ENCODE measurements around the gene RNF150.

DNA sequence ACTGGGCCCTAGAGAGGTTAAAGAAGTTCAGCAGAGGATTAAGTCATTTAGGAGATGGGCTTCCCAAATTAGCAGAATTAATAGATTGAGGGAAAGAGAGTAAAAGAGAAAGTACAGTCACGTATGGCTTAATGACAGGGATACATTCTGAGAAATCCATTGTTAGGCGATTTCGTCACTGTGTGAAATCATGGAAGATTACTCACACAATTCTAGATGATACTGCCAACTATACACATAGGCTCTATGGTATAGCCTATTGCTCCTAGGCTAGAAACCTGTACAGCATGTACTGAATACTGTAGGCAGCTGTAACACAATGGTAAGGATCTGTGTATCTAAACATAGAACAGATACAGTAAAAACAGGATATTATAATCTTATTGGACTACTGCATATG is 180.6 kb downstream of the RNF150 start:
- no peak for TF ChIP-seq POLR2AphosphoS5 (IDR thresholded peaks at IDR 0.05; ENCODE audit: low read depth, low read length)
- no peak for TF ChIP-seq TAF1 (IDR thresholded peaks at IDR 0.05; ENCODE audit: borderline replicate concordance, insufficient read depth, low read length)
- TF ChIP-seq, protein P1, sequence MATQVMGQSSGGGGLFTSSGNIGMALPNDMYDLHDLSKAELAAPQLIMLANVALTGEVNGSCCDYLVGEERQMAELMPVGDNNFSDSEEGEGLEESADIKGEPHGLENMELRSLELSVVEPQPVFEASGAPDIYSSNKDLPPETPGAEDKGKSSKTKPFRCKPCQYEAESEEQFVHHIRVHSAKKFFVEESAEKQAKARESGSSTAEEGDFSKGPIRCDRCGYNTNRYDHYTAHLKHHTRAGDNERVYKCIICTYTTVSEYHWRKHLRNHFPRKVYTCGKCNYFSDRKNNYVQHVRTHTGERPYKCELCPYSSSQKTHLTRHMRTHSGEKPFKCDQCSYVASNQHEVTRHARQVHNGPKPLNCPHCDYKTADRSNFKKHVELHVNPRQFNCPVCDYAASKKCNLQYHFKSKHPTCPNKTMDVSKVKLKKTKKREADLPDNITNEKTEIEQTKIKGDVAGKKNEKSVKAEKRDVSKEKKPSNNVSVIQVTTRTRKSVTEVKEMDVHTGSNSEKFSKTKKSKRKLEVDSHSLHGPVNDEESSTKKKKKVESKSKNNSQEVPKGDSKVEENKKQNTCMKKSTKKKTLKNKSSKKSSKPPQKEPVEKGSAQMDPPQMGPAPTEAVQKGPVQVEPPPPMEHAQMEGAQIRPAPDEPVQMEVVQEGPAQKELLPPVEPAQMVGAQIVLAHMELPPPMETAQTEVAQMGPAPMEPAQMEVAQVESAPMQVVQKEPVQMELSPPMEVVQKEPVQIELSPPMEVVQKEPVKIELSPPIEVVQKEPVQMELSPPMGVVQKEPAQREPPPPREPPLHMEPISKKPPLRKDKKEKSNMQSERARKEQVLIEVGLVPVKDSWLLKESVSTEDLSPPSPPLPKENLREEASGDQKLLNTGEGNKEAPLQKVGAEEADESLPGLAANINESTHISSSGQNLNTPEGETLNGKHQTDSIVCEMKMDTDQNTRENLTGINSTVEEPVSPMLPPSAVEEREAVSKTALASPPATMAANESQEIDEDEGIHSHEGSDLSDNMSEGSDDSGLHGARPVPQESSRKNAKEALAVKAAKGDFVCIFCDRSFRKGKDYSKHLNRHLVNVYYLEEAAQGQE (IDR thresholded peaks at IDR 0.05; ENCODE audit: insufficient read depth in 1 of 2, low read depth in 2 of 2, low read length in 2 of 2): no peak
- TF ChIP-seq SIN3A (IDR thresholded peaks at IDR 0.05; ENCODE audit: borderline replicate concordance, insufficient read depth, low read length): no peak
